ENCODE measurements around the gene MPPED2. TPM values are rescaled to one million over a fixed set of nuclear protein-coding genes. Genes with fewer than 3 reads are reported as not detected.

The MPPED2 gene
- total RNA-seq, 1 experiment from 2014 or later, result not detected

DNA sequence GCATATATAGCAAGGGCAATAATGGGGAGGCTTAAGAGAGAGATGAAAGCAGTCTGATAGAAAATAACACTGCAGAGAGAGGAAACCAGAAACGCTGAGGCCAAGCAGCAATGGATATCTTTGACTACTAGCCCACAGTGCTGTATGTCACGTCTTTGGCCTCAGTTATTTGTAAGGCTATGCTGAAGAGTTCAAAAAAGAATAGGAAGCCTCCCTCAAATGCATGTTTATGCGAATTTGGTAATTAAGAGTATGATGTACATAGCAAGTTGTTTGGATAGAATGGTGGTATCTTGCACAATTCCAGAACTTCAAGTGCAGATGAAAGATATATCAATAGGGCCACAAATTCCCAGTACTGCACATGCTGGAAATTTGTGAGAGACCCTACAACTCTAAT, 89.2 kb downstream of the MPPED2 start:
- no TSS peak for BruUV-seq (replicated peaks)
- POLR2A ChIA-PET, result no interaction called here
- CTCF ChIA-PET, result no interaction called here

More for the DNA sequence above, 89.2 kb downstream of the MPPED2 start:
- TF ChIP-seq POLR2AphosphoS5 (IDR thresholded peaks at IDR 0.05; ENCODE audit: low read depth, low read length), result no peak
- no peak for TF ChIP-seq CEBPB (IDR thresholded peaks at IDR 0.05; ENCODE audit: low read depth)
- no peak for TF ChIP-seq SP1 (IDR thresholded peaks at IDR 0.05; ENCODE audit: low read depth)
- no peak for TF ChIP-seq EGR1 (IDR thresholded peaks at IDR 0.05; ENCODE audit: low read depth)
- TF ChIP-seq EZH2phosphoT487 (IDR thresholded peaks at IDR 0.05; ENCODE audit: borderline replicate concordance), result no peak
- TF ChIP-seq, protein P1, sequence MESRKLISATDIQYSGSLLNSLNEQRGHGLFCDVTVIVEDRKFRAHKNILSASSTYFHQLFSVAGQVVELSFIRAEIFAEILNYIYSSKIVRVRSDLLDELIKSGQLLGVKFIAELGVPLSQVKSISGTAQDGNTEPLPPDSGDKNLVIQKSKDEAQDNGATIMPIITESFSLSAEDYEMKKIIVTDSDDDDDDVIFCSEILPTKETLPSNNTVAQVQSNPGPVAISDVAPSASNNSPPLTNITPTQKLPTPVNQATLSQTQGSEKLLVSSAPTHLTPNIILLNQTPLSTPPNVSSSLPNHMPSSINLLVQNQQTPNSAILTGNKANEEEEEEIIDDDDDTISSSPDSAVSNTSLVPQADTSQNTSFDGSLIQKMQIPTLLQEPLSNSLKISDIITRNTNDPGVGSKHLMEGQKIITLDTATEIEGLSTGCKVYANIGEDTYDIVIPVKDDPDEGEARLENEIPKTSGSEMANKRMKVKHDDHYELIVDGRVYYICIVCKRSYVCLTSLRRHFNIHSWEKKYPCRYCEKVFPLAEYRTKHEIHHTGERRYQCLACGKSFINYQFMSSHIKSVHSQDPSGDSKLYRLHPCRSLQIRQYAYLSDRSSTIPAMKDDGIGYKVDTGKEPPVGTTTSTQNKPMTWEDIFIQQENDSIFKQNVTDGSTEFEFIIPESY (IDR thresholded peaks at IDR 0.05; ENCODE audit: extremely low read depth, insufficient replicate concordance, low read length), result no peak
- TF ChIP-seq, protein P2, sequence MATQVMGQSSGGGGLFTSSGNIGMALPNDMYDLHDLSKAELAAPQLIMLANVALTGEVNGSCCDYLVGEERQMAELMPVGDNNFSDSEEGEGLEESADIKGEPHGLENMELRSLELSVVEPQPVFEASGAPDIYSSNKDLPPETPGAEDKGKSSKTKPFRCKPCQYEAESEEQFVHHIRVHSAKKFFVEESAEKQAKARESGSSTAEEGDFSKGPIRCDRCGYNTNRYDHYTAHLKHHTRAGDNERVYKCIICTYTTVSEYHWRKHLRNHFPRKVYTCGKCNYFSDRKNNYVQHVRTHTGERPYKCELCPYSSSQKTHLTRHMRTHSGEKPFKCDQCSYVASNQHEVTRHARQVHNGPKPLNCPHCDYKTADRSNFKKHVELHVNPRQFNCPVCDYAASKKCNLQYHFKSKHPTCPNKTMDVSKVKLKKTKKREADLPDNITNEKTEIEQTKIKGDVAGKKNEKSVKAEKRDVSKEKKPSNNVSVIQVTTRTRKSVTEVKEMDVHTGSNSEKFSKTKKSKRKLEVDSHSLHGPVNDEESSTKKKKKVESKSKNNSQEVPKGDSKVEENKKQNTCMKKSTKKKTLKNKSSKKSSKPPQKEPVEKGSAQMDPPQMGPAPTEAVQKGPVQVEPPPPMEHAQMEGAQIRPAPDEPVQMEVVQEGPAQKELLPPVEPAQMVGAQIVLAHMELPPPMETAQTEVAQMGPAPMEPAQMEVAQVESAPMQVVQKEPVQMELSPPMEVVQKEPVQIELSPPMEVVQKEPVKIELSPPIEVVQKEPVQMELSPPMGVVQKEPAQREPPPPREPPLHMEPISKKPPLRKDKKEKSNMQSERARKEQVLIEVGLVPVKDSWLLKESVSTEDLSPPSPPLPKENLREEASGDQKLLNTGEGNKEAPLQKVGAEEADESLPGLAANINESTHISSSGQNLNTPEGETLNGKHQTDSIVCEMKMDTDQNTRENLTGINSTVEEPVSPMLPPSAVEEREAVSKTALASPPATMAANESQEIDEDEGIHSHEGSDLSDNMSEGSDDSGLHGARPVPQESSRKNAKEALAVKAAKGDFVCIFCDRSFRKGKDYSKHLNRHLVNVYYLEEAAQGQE (IDR thresholded peaks at IDR 0.05; ENCODE audit: low read depth), result no peak
- TF ChIP-seq SRF (IDR thresholded peaks at IDR 0.05; ENCODE audit: low read depth), result no peak
- TF ChIP-seq ELF1 (IDR thresholded peaks at IDR 0.05; ENCODE audit: borderline replicate concordance, low read depth), result no peak
- TF ChIP-seq, protein P3, sequence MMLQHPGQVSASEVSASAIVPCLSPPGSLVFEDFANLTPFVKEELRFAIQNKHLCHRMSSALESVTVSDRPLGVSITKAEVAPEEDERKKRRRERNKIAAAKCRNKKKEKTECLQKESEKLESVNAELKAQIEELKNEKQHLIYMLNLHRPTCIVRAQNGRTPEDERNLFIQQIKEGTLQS (IDR thresholded peaks at IDR 0.05), result no peak
- TF ChIP-seq ZFX (IDR thresholded peaks at IDR 0.05), result no peak
- no peak for TF ChIP-seq TCF7L2 (IDR thresholded peaks at IDR 0.05; ENCODE audit: borderline replicate concordance, extremely low read depth, insufficient read depth, insufficient read length)
- H3K79me2 ChIP-seq (ENCODE audit: insufficient read depth, low read length), result no peaks in the 10 kb centered on the region
- H3K27me3 ChIP-seq (ENCODE audit: insufficient read depth, low read length), result peaks cover 30% of the 10 kb centered on the region
- H3K4me3 ChIP-seq (replicated peaks in 1 of 2; ENCODE audit: low read depth in 1 of 2, low read length in 2 of 2), result no peak overlapping the region
- H3K27ac ChIP-seq (ENCODE audit: low read depth, low read length), result no peak overlapping the region
- no peaks in the 10 kb centered on the region for H3K4me1 ChIP-seq (ENCODE audit: control insufficient read depth in 1 of 2, insufficient read depth in 2 of 2, low read length in 2 of 2)
- no peaks in the 10 kb centered on the region for H4K20me1 ChIP-seq (ENCODE audit: insufficient read depth)
- H2AFZ ChIP-seq (ENCODE audit: low read depth, low read length, poor library complexity, severe bottlenecking), result no peak overlapping the region
- no peak overlapping the region for H3K9ac ChIP-seq (ENCODE audit: low read length)
- intact Hi-C loops (cut with micrococcal nuclease), result no loop called here
- RAD21 ChIA-PET (ENCODE audit: low non-redundant PET in 1 of 2, low total read pairs in 2 of 2, uncharacterized antibody in 2 of 2, unreplicated experiment in 2 of 2), result no interaction called here
- DNase-seq (ENCODE audit: low read depth, low spot score) (no peak), ATAC-seq (no peak)
- no peaks in the 10 kb centered on the region for H3K9me3 ChIP-seq (ENCODE audit: control insufficient read depth in 1 of 2, insufficient read depth in 1 of 2, low read depth in 1 of 2, low read length in 2 of 2)
- H3K36me3 ChIP-seq (ENCODE audit: control insufficient read depth in 1 of 2, insufficient read depth in 2 of 2, low read length in 2 of 2), result no peaks in the 10 kb centered on the region
- H3K9me2 ChIP-seq (ENCODE audit: insufficient read depth), result no peaks in the 10 kb centered on the region
- no peak overlapping the region for H3K4me2 ChIP-seq (ENCODE audit: low read length)
